Breast epithelium (tissue), 3 donors: ENCODE results near the gene CNOT10.

ENCODE experiments used
- POLR2A ChIP-seq: fragments of 450-650 bp; IDR thresholded peaks from one replicate; pipeline ENCODE4 v1.6.1; 2016; ENCODE audit warnings: antibody characterized with exemption, mild to moderate bottlenecking, moderate library complexity
- TF ChIP-seq, protein P1 (sequence below), 3 donors: fragments of 450-650 bp; IDR thresholded peaks; one replicate each; pipeline ENCODE4 v1.5.1; 2016 to 2017; ENCODE audit warnings: antibody characterized with exemption in 3 of 3, mild to moderate bottlenecking in 3 of 3, moderate library complexity in 3 of 3

DNA sequence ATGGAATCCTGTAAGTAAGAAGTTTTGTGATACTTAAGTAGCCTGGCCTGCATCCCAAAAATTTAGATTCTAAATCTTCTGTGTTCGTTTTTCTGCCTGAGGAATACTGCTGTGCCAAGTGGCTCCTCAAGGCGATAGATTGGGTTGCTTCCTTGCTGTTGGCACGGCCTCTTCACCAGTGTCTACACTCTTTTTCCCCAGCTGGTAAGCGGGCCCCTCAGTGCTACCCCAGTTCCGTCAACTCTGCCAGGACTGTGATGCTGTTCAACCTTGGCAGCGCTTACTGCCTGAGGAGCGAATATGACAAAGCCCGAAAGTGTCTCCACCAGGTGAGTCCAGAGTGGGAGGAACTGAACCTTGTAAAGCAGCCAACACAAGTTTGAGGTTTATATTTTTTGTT lies 79.5 kb downstream of the CNOT10 start:
- TF ChIP-seq, protein P1, sequence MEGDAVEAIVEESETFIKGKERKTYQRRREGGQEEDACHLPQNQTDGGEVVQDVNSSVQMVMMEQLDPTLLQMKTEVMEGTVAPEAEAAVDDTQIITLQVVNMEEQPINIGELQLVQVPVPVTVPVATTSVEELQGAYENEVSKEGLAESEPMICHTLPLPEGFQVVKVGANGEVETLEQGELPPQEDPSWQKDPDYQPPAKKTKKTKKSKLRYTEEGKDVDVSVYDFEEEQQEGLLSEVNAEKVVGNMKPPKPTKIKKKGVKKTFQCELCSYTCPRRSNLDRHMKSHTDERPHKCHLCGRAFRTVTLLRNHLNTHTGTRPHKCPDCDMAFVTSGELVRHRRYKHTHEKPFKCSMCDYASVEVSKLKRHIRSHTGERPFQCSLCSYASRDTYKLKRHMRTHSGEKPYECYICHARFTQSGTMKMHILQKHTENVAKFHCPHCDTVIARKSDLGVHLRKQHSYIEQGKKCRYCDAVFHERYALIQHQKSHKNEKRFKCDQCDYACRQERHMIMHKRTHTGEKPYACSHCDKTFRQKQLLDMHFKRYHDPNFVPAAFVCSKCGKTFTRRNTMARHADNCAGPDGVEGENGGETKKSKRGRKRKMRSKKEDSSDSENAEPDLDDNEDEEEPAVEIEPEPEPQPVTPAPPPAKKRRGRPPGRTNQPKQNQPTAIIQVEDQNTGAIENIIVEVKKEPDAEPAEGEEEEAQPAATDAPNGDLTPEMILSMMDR (IDR thresholded peaks at IDR 0.05), result no peak
- TF ChIP-seq POLR2A, result no peak
